HEK293 (cell line): ENCODE measurements around the gene RETN.

Experiments used
- CTCF ChIP-seq: fragments of 450-650 bp; formaldehyde crosslinking; IDR thresholded peaks from 2 replicates; pipeline ENCODE4 v1.5.1; 2016; ENCODE audit warnings: missing biosample characterization, missing genetic modification characterization
- PBX3 ChIP-seq: sonication (generic); formaldehyde crosslinking; IDR thresholded peaks from 2 replicates; pipeline ENCODE4 v1.8.1; 2022; ENCODE audit warnings: mild to moderate bottlenecking, moderate library complexity, missing genetic modification reagents
- RBAK ChIP-seq: fragments of 450-650 bp; formaldehyde crosslinking; IDR thresholded peaks from 2 replicates; pipeline ENCODE4 v1.5.1; 2016; ENCODE audit warnings: missing biosample characterization, missing genetic modification characterization
- ZBTB44 ChIP-seq: fragments of 450-650 bp; IDR thresholded peaks from 2 replicates; pipeline ENCODE4 v1.5.1; 2018; ENCODE audit warnings: missing biosample characterization, mild to moderate bottlenecking, missing genetic modification characterization
- ZBTB6 ChIP-seq: fragments of 450-650 bp; formaldehyde crosslinking; IDR thresholded peaks from 2 replicates; pipeline ENCODE4 v1.5.1; 2017; ENCODE audit warnings: missing biosample characterization, missing genetic modification characterization
- ZNF239 ChIP-seq: fragments of 450-650 bp; formaldehyde crosslinking; IDR thresholded peaks from 2 replicates; pipeline ENCODE4 v1.5.1; 2016; ENCODE audit warnings: missing biosample characterization, missing genetic modification characterization

GRCh38 chr19:7703332-7703731 is 34.5 kb downstream of the RETN start:
- TF ChIP-seq CTCF (tag by site-specific recombination) (no peak), ZNF239 (tag by site-specific recombination) (no peak), ZBTB6 (tag by site-specific recombination) (no peak), PBX3 (CRISPR knock-in tag) (no peak), ZBTB44 (tag by site-specific recombination) (no peak), RBAK (tag by site-specific recombination) (no peak)
